ENCODE results near the gene GPC3.

DNA sequence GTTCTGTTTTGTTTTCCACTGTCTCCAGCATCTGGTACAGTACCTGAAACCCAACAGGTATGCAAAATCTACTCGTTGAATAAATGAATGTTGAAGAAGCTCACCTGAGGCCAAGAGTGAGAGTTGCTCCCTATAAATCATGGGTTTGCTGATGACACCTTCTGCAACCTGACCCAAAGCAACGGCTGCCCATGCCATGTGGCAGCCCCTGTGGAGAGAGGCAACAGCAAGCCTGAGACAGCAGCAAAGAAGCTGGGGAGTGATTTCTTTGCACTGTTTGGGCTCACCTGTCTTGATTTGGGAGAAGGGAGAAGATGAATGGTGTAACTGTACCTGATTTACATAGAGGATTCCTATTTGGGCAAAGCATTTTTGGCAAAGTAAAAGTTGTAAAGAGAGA, 450.3 kb downstream of the GPC3 start:
- TF ChIP-seq, protein P1, sequence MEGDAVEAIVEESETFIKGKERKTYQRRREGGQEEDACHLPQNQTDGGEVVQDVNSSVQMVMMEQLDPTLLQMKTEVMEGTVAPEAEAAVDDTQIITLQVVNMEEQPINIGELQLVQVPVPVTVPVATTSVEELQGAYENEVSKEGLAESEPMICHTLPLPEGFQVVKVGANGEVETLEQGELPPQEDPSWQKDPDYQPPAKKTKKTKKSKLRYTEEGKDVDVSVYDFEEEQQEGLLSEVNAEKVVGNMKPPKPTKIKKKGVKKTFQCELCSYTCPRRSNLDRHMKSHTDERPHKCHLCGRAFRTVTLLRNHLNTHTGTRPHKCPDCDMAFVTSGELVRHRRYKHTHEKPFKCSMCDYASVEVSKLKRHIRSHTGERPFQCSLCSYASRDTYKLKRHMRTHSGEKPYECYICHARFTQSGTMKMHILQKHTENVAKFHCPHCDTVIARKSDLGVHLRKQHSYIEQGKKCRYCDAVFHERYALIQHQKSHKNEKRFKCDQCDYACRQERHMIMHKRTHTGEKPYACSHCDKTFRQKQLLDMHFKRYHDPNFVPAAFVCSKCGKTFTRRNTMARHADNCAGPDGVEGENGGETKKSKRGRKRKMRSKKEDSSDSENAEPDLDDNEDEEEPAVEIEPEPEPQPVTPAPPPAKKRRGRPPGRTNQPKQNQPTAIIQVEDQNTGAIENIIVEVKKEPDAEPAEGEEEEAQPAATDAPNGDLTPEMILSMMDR (conservative IDR thresholded peaks at IDR 0.05; ENCODE audit: low read depth, low read length) = no peak
- TF ChIP-seq EZH2 (IDR thresholded peaks at IDR 0.05; ENCODE audit: borderline replicate concordance, low read depth, low read length, poor library complexity, severe bottlenecking) = no peak
